ENCODE measurements around the gene NUDT17. TPM values are rescaled to one million over a fixed set of nuclear protein-coding genes. Genes with fewer than 3 reads are reported as not detected.

NUDT17 gene
- total and polyA plus RNA-seq, 2 of the 8 experiments (the other 6 are each of a cell fraction or from before 2014, with no cell fraction given) = 2.7 to 4.1 TPM

DNA sequence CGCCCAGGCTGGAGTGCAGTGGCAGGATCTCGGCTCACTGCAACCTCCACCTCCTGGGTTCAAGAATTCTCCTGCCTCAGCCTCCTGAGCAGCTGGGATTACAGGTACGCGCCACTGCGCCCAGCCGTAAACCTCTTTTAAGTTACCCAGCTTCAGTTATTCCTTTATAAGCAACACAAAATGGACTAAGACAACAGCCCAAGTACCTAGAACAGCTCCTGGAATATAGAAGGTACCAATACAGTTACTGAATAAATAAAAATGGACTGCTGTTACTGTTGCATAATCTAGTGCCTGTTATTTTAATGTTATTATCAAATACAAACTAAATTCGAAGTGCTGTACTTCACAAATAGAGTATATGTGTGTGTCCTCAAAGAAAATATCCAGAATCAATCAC is 38.6 kb upstream of the NUDT17 start:
- ChIA-PET POLR2A (ENCODE audit: partially characterized antibody) (interaction anchor here (1.7 kb wide), 1 partner anchor 17 kb away, joined by 6 read pairs; the partner anchor contains the start of genes POLR3C and RNF115), CTCF (ENCODE audit: partially characterized antibody) (interaction anchor here (0.6 kb wide), 1 partner anchor 83 kb away, joined by 3 read pairs; no protein-coding TSS in a partner anchor)
- no peak for FAIRE-seq
- Histone ChIP-seq H3K27ac (ENCODE audit: low read depth, low read length) (no peak overlapping the region), H3K79me2 (ENCODE audit: control insufficient read depth in 1 of 2, insufficient read depth in 2 of 2, low read length in 2 of 2) (peaks cover 0 to 26% of the 10 kb centered on the region in 2 experiments; a peak in 2 of 4 replicates), H2AK5ac (ENCODE audit: low read depth, low read length) (no peak overlapping the region), H4K8ac (ENCODE audit: extremely low read depth, insufficient read depth, low read length) (no peak overlapping the region), H3K4me3 (ENCODE audit: extremely low read depth in 1 of 4, insufficient read depth in 2 of 4, low read depth in 3 of 4, low read length in 4 of 4) (no peak overlapping the region), H3K4me2 (ENCODE audit: insufficient read depth in 1 of 2, low read depth in 2 of 2, low read length in 2 of 2) (no peak overlapping the region), H3K4me1 (replicated peaks in 1 of 4; ENCODE audit: control insufficient read depth in 3 of 4, insufficient read depth in 4 of 4, low read length in 3 of 4) (peaks cover 0 to 5% (median 1%) of the 10 kb centered on the region in 4 experiments; a peak in 4 of 7 replicates), H3K18ac (ENCODE audit: extremely low read depth, low read length) (no peak overlapping the region), H2BK12ac (ENCODE audit: low read depth, low read length) (no peak overlapping the region), H2BK15ac (ENCODE audit: low read length) (no peak overlapping the region), H3K14ac (ENCODE audit: insufficient read length) (no peak overlapping the region), H2BK5ac (ENCODE audit: low read depth, low read length) (no peak overlapping the region), H3K23me2 (ENCODE audit: low read depth, low read length) (no peaks in the 10 kb centered on the region), H3K23ac (ENCODE audit: insufficient read length) (no peak overlapping the region), H4K5ac (ENCODE audit: insufficient read length, low read depth, low read length) (no peak overlapping the region), H3K9me3 (ENCODE audit: insufficient read depth in 2 of 2, low read depth in 1 of 2, low read length in 1 of 2) (no peaks in the 10 kb centered on the region), H2AFZ (ENCODE audit: low read length) (no peak overlapping the region), H3K9ac (replicated peaks in 1 of 4; ENCODE audit: extremely low read depth in 1 of 4, low read depth in 3 of 4, low read length in 3 of 4) (no peak overlapping the region), H3K36me3 (ENCODE audit: control insufficient read depth in 2 of 4, insufficient read depth in 4 of 4, low read length in 3 of 4) (no peaks in the 10 kb centered on the region), H4K20me1 (replicated peaks in 1 of 2; ENCODE audit: control insufficient read depth in 1 of 2, insufficient read depth in 2 of 2, low read length in 2 of 2) (peaks cover 0 to 2% of the 10 kb centered on the region in 2 experiments), H3K4ac (replicated peaks; ENCODE audit: insufficient read length, low read depth, low read length) (no peak overlapping the region), H3K56ac (replicated peaks; ENCODE audit: insufficient read length, low read depth, low read length) (no peak overlapping the region), H3K27me3 (replicated peaks in 1 of 4; ENCODE audit: control insufficient read depth in 3 of 4, extremely low read depth in 1 of 4, insufficient read depth in 3 of 4, low read length in 3 of 4) (no peaks in the 10 kb centered on the region), H4K91ac (replicated peaks; ENCODE audit: insufficient read length, low read length) (no peak overlapping the region), H2BK20ac (ENCODE audit: low read length) (no peak overlapping the region), H2BK120ac (replicated peaks; ENCODE audit: low read depth, low read length) (no peak overlapping the region), H3K79me1 (ENCODE audit: low read depth, low read length) (no peaks in the 10 kb centered on the region)
- 96% methylated on average over 7 of the region's 7 CpGs; no CpG with 5 or more reads in 1 of the 2 experiments for WGBS, 2 experiments (ENCODE audit: extremely low coverage in 1 of 2, insufficient coverage in 1 of 2, insufficient read length in 1 of 2, insufficient replicate concordance in 2 of 2, low coverage in 1 of 2, low lambda C conversion rate in 2 of 2, missing lambda C conversion rate in 1 of 2)
- no peak for DNase-seq (ENCODE audit: low read depth in 1 of 2, low spot score in 2 of 2)
- TF ChIP-seq NANOG (IDR thresholded peaks at IDR 0.05; ENCODE audit: insufficient read depth, low read depth, low read length, poor library complexity, severe bottlenecking) (no peak), TAF7 (optimal IDR thresholded peaks at IDR 0.05; ENCODE audit: borderline replicate concordance, low read depth, low read length) (no peak), BACH1 (IDR thresholded peaks at IDR 0.05; ENCODE audit: low read length) (no peak), TEAD4 (IDR thresholded peaks at IDR 0.05; ENCODE audit: low read depth, low read length) (no peak), GABPA (IDR thresholded peaks at IDR 0.05; ENCODE audit: borderline replicate concordance, insufficient read depth, low read length) (no peak), CBX5 (IDR thresholded peaks at IDR 0.05; ENCODE audit: low read depth, low read length) (no peak), JUN (IDR thresholded peaks at IDR 0.05; ENCODE audit: low read depth, low read length) (no peak), RXRA (IDR thresholded peaks at IDR 0.05; ENCODE audit: insufficient read depth, low read depth, low read length) (no peak), POLR2AphosphoS5 (IDR thresholded peaks at IDR 0.05; ENCODE audit: low read depth, low read length) (no peak)
